ENCODE results near the gene SLC49A3.
"Not testable (repeated sequence)": the region's sequence is repeated elsewhere in the genome, so short reads cannot be mapped to it uniquely, and the experiment has no call there.

SLC49A3 gene

GRCh38 chr4:688854-689681 lies at the start of gene SLC49A3:
Gene SLC49A3 (minus strand): TSS chr4:689151. CDS start chr4:689127, 24 bp downstream.
- Histone ChIP-seq H3K4me3 (ENCODE audit: low read length, poor library complexity, severe bottlenecking) (no peak within 1 kb of the TSS), H3K27me3 (ENCODE audit: insufficient read depth, low read length, poor library complexity, severe bottlenecking) (no peaks in the 10 kb centered on the region), H3K79me2 (ENCODE audit: insufficient read depth, low read length) (no peaks in the 10 kb centered on the region), H3K36me3 (ENCODE audit: insufficient read depth, low read length) (no peaks in the 10 kb centered on the region), H3K9me3 (ENCODE audit: insufficient read depth, low read depth, low read length) (no peaks in the 10 kb centered on the region; the same call in 1 of the 2 replicates), H2AFZ (ENCODE audit: low read length) (no peak within 1 kb of the TSS), H3F3A (ENCODE audit: low read depth) (no peaks in the 10 kb centered on the region), H3K9ac (ENCODE audit: low read depth, low read length, poor library complexity, severe bottlenecking) (no peak within 1 kb of the TSS), H3K4me1 (ENCODE audit: insufficient read depth, low read length, poor library complexity, severe bottlenecking) (no peaks in the 10 kb centered on the region), H3K4me2 (ENCODE audit: low read depth, low read length, poor library complexity, severe bottlenecking) (no peak within 1 kb of the TSS), H4K20me1 (ENCODE audit: insufficient read depth, low read length, poor library complexity, severe bottlenecking) (no peaks in the 10 kb centered on the region), H3K9me2 (replicated peaks; ENCODE audit: low read depth, low read length) (no peaks in the 10 kb centered on the region)
- TF ChIP-seq CTCF (conservative IDR thresholded peaks at IDR 0.05; ENCODE audit: low read length) (no peak), EZH2phosphoT487 (IDR thresholded peaks at IDR 0.05; ENCODE audit: borderline replicate concordance) (no peak)

- H3K79me2 ChIP-seq (ENCODE audit: insufficient read depth, low read length); H2AFZ ChIP-seq (ENCODE audit: low read length); H3K27me3 ChIP-seq (ENCODE audit: insufficient read depth, low read length, poor library complexity, severe bottlenecking); H4K20me1 ChIP-seq (ENCODE audit: insufficient read depth, low read length, poor library complexity, severe bottlenecking); H3K9ac ChIP-seq (ENCODE audit: low read depth, low read length, poor library complexity, severe bottlenecking); H3K9me2 ChIP-seq (replicated peaks; ENCODE audit: low read depth, low read length); H3F3A ChIP-seq (ENCODE audit: low read depth); H3K4me2 ChIP-seq (ENCODE audit: low read depth, low read length, poor library complexity, severe bottlenecking); H3K4me3 ChIP-seq (ENCODE audit: low read length, poor library complexity, severe bottlenecking); H3K4me1 ChIP-seq (ENCODE audit: insufficient read depth, low read length, poor library complexity, severe bottlenecking); H3K9me3 ChIP-seq (ENCODE audit: insufficient read depth, low read depth, low read length): not testable (repeated sequence)
- H3K36me3 ChIP-seq (ENCODE audit: insufficient read depth, low read length): peaks cover 73% of the 10 kb centered on the region; the same call in 1 of the 2 replicates
Measured at GRCh38 chr4:736561-736960, 47.6 kb upstream of the SLC49A3 start.

GRCh38 chr4:735583-735982 lies 46.6 kb upstream of the SLC49A3 start:
- Histone ChIP-seq H3K79me2 (ENCODE audit: insufficient read depth, low read length) (no peaks in the 10 kb centered on the region), H3K9me2 (replicated peaks; ENCODE audit: low read depth, low read length) (no peaks in the 10 kb centered on the region), H3K27me3 (ENCODE audit: insufficient read depth, low read length, poor library complexity, severe bottlenecking) (no peaks in the 10 kb centered on the region), H3K36me3 (ENCODE audit: insufficient read depth, low read length) (peaks cover 74% of the 10 kb centered on the region; the same call in 1 of the 2 replicates), H2AFZ (ENCODE audit: low read length) (no peak overlapping the region), H3K9me3 (ENCODE audit: insufficient read depth, low read depth, low read length) (no peaks in the 10 kb centered on the region), H3K9ac (ENCODE audit: low read depth, low read length, poor library complexity, severe bottlenecking) (no peak overlapping the region), H3F3A (ENCODE audit: low read depth) (no peaks in the 10 kb centered on the region), H4K20me1 (ENCODE audit: insufficient read depth, low read length, poor library complexity, severe bottlenecking) (no peaks in the 10 kb centered on the region), H3K4me3 (ENCODE audit: low read length, poor library complexity, severe bottlenecking) (no peak overlapping the region), H3K4me2 (ENCODE audit: low read depth, low read length, poor library complexity, severe bottlenecking) (no peak overlapping the region), H3K4me1 (ENCODE audit: insufficient read depth, low read length, poor library complexity, severe bottlenecking) (no peaks in the 10 kb centered on the region)
- no peak for TF ChIP-seq CTCF (conservative IDR thresholded peaks at IDR 0.05; ENCODE audit: low read length)
- TF ChIP-seq EZH2phosphoT487 (IDR thresholded peaks at IDR 0.05; ENCODE audit: borderline replicate concordance): no peak
